ENCODE data around the gene IARS2. TPM values are rescaled to one million over a fixed set of nuclear protein-coding genes. Genes with fewer than 3 reads are reported as not detected.

IARS2 gene
- total RNA-seq, 1 experiment from 2014 or later = 73.9 TPM

DNA sequence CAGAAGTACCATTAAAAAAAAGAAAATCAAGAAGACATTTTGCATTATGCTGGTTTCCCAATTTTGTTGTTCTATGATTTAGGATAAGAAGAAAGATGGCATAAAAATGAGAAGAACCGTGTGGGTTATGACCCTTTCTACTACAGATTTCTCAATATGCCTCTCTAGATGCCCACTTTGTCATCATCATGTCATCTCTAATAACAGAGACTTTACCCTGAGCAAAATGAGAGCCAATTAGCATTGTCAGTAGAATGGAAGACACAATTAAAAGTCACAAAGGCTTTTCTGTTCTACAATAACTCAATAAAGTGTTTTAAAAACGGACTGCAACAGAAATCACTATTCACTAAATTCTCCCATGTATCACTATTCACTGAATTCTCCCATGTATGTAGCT is 92.8 kb downstream of the IARS2 start:
- no peak for DNase-seq (ENCODE audit: low spot score)
- H3K27me3 Mint-ChIP-seq (ENCODE audit: low read depth) = no peaks in the 10 kb centered on the region
- no peak overlapping the region for H3K27ac Mint-ChIP-seq
- no peak for TF ChIP-seq NR2C2 (CRISPR knock-in tag; IDR thresholded peaks at IDR 0.05)
- no peak for TF ChIP-seq MYBL2 (CRISPR knock-in tag; IDR thresholded peaks at IDR 0.05)
- TF ChIP-seq, protein P1, sequence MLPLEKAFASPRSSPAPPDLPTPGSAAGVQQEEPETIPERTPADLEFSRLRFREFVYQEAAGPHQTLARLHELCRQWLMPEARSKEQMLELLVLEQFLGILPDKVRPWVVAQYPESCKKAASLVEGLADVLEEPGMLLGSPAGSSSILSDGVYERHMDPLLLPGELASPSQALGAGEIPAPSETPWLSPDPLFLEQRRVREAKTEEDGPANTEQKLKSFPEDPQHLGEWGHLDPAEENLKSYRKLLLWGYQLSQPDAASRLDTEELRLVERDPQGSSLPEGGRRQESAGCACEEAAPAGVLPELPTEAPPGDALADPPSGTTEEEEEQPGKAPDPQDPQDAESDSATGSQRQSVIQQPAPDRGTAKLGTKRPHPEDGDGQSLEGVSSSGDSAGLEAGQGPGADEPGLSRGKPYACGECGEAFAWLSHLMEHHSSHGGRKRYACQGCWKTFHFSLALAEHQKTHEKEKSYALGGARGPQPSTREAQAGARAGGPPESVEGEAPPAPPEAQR (CRISPR knock-in tag; IDR thresholded peaks at IDR 0.05) = no peak
- TF ChIP-seq EMX1 (CRISPR knock-in tag; IDR thresholded peaks at IDR 0.05) = no peak
- TF ChIP-seq NFE2L1 (CRISPR knock-in tag; IDR thresholded peaks at IDR 0.05) = no peak
- TF ChIP-seq NR3C1 (CRISPR knock-in tag; conservative IDR thresholded peaks at IDR 0.05; ENCODE audit: low read depth) = no peak
- TF ChIP-seq IRF2 (CRISPR knock-in tag; IDR thresholded peaks at IDR 0.05; ENCODE audit: borderline replicate concordance, low read depth) = no peak
- TF ChIP-seq ZNF232 (CRISPR knock-in tag; IDR thresholded peaks at IDR 0.05) = no peak
- TF ChIP-seq, protein P2, sequence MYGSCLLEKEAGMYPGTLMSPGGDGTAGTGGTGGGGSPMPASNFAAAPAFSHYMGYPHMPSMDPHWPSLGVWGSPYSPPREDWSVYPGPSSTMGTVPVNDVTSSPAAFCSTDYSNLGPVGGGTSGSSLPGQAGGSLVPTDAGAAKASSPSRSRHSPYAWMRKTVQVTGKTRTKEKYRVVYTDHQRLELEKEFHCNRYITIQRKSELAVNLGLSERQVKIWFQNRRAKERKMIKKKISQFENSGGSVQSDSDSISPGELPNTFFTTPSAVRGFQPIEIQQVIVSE (CRISPR knock-in tag; IDR thresholded peaks at IDR 0.05; ENCODE audit: borderline replicate concordance) = no peak
- no peak for TF ChIP-seq ZNF281 (CRISPR knock-in tag; IDR thresholded peaks at IDR 0.05)
- TF ChIP-seq, protein P3, sequence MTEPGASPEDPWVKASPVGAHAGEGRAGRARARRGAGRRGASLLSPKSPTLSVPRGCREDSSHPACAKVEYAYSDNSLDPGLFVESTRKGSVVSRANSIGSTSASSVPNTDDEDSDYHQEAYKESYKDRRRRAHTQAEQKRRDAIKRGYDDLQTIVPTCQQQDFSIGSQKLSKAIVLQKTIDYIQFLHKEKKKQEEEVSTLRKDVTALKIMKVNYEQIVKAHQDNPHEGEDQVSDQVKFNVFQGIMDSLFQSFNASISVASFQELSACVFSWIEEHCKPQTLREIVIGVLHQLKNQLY (CRISPR knock-in tag; IDR thresholded peaks at IDR 0.05) = no peak
- TF ChIP-seq NFATC4 (CRISPR knock-in tag; IDR thresholded peaks at IDR 0.05) = no peak
- no peak for TF ChIP-seq MAX (CRISPR knock-in tag; IDR thresholded peaks at IDR 0.05)
- TF ChIP-seq, protein P4, sequence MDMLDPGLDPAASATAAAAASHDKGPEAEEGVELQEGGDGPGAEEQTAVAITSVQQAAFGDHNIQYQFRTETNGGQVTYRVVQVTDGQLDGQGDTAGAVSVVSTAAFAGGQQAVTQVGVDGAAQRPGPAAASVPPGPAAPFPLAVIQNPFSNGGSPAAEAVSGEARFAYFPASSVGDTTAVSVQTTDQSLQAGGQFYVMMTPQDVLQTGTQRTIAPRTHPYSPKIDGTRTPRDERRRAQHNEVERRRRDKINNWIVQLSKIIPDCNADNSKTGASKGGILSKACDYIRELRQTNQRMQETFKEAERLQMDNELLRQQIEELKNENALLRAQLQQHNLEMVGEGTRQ (CRISPR knock-in tag; IDR thresholded peaks at IDR 0.05) = no peak
- TF ChIP-seq E2F1 (CRISPR knock-in tag; IDR thresholded peaks at IDR 0.05) = no peak
- no peak for TF ChIP-seq ZNF512 (CRISPR knock-in tag; IDR thresholded peaks at IDR 0.05; ENCODE audit: borderline replicate concordance)
- no peak for TF ChIP-seq ZNF138 (CRISPR knock-in tag; conservative IDR thresholded peaks at IDR 0.05)
- no peak for TF ChIP-seq ETV6 (CRISPR knock-in tag; IDR thresholded peaks at IDR 0.05)
- H3K36me3 Mint-ChIP-seq = peaks cover 32% of the 10 kb centered on the region
- CTCF ChIA-PET = interaction anchor here (1.4 kb wide), 1 partner anchor 30 kb away, joined by 4 read pairs; no protein-coding TSS in a partner anchor
- ATAC-seq = no peak
- H3K4me1 Mint-ChIP-seq = no peaks in the 10 kb centered on the region
- POLR2A ChIA-PET = no interaction called here
- H3K4me3 Mint-ChIP-seq = no peak overlapping the region
- no peaks in the 10 kb centered on the region for H3K9me3 Mint-ChIP-seq

Data from WTC11 (cell line).